ENCODE data around the gene BABAM2.

DNA sequence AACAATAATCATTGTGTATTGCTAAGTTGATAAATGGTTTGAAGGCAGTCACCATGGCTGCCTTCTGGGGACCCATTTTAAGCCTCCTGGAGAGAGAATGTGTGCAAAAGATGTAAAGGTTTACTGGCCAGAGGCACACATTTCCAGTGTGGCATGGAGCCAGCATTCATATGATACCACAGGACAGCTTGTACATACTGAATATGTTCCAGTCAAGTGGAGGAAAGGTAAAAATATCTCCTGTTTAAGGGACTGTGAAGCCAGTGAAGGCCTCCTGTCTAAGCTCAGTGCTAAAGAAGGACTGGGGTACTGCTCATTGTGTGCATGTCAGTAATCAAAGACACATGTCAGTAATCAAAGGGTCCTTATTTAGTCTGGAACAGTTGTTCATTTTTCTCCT is 119.2 kb downstream of the BABAM2 start:
- TF ChIP-seq, protein P1, sequence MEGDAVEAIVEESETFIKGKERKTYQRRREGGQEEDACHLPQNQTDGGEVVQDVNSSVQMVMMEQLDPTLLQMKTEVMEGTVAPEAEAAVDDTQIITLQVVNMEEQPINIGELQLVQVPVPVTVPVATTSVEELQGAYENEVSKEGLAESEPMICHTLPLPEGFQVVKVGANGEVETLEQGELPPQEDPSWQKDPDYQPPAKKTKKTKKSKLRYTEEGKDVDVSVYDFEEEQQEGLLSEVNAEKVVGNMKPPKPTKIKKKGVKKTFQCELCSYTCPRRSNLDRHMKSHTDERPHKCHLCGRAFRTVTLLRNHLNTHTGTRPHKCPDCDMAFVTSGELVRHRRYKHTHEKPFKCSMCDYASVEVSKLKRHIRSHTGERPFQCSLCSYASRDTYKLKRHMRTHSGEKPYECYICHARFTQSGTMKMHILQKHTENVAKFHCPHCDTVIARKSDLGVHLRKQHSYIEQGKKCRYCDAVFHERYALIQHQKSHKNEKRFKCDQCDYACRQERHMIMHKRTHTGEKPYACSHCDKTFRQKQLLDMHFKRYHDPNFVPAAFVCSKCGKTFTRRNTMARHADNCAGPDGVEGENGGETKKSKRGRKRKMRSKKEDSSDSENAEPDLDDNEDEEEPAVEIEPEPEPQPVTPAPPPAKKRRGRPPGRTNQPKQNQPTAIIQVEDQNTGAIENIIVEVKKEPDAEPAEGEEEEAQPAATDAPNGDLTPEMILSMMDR (IDR thresholded peaks at IDR 0.05): no peak
- TF ChIP-seq EZH2 (IDR thresholded peaks at IDR 0.05): no peak
- no peak for TF ChIP-seq EZH2phosphoT487 (IDR thresholded peaks at IDR 0.05)

Measured in neural progenitor cell (in vitro differentiated cells).